Lower leg skin (tissue), 3 donors: ENCODE data around the gene OPA3.

Experiments
- CTCF ChIP-seq, 3 donors: fragments of 450-650 bp; IDR thresholded peaks; one replicate each; pipeline ENCODE4 v1.5.1; 2016; ENCODE audit warnings: antibody characterized with exemption in 3 of 3, mild to moderate bottlenecking in 3 of 3, moderate library complexity in 2 of 3
- POLR2A ChIP-seq, 2 donors: fragments of 450-650 bp; IDR thresholded peaks; one replicate each; pipeline ENCODE4 v1.6.1; 2016 to 2017; ENCODE audit warnings: antibody characterized with exemption in 2 of 2, mild to moderate bottlenecking in 1 of 2, moderate library complexity in 1 of 2

- TF ChIP-seq POLR2A (IDR thresholded peaks at IDR 0.05) (peak in 1 of 2 donors; percentile 70), CTCF (IDR thresholded peaks at IDR 0.05) (no peak)
Observed at GRCh38 chr19:45584332-45585157, at the start of gene OPA3.
